ENCODE measurements around the gene FTCD. TPM values are rescaled to one million over a fixed set of nuclear protein-coding genes. Genes with fewer than 3 reads are reported as not detected.
A peak's percentile ranks its signal among the peaks of the same experiment; 100 is the strongest.

FTCD gene
- polyA plus RNA-seq, 3 donors: not detected

- H3K79me2 ChIP-seq (ENCODE audit: insufficient read depth, low read length): no peaks in the 10 kb centered on the region
- peak within 1 kb of the TSS in 1 of 3 experiments; percentile 34 for H3K4me3 ChIP-seq (replicated peaks in 1 of 3; ENCODE audit: low read depth in 2 of 3, low read length in 3 of 3)
- intact Hi-C loops (cut with micrococcal nuclease): no loop called here
Measured at GRCh38 chr21:46097336-46098293, 57.8 kb downstream of the FTCD start, which contains the start of gene COL6A2. Gene COL6A2, plus strand, starts transcription at chr21:46098112.

More at GRCh38 chr21:46097336-46098293, 57.8 kb downstream of the FTCD start, which contains the start of gene COL6A2:
- no peaks in the 10 kb centered on the region for H3K36me3 Mint-ChIP-seq
- WGBS (ENCODE audit: insufficient coverage): 9% methylated on average over 68 of the region's 83 CpGs
- Histone ChIP-seq H3K9me3 (replicated peaks in 1 of 2; ENCODE audit: control insufficient read depth in 1 of 2, insufficient read depth in 1 of 2, low read length in 2 of 2) (peaks cover 0 to 8% of the 10 kb centered on the region in 2 donors), H3K27me3 (ENCODE audit: control insufficient read depth in 2 of 2, insufficient read depth in 2 of 2, low read length in 2 of 2) (peaks cover 11 to 45% of the 10 kb centered on the region in 2 donors), H3K4me1 (ENCODE audit: control insufficient read depth in 1 of 2, insufficient read depth in 2 of 2, low read length in 2 of 2) (no peaks in the 10 kb centered on the region), H2AFZ (ENCODE audit: insufficient read depth, low read depth, low read length, poor library complexity, severe bottlenecking) (peak within 1 kb of the TSS; percentile 13), H3K36me3 (replicated peaks in 1 of 2; ENCODE audit: control insufficient read depth in 1 of 2, insufficient read depth in 2 of 2, low read length in 2 of 2) (no peaks in the 10 kb centered on the region), H4K20me1 (ENCODE audit: insufficient read depth, low read length) (no peaks in the 10 kb centered on the region), H3K4me2 (replicated peaks; ENCODE audit: extremely low read depth, low read length, poor library complexity, severe bottlenecking) (peak within 1 kb of the TSS; percentile 42), H3K27ac (ENCODE audit: low read depth in 1 of 2, low read length in 2 of 2) (no peak within 1 kb of the TSS), H3K9ac (ENCODE audit: insufficient read depth, low read length, poor library complexity, severe bottlenecking) (no peak within 1 kb of the TSS)
- DNase-seq: peak in 1 of 3 donors; percentile 1
- H3K4me1 Mint-ChIP-seq: no peaks in the 10 kb centered on the region
- TF ChIP-seq CTCF (IDR thresholded peaks at IDR 0.05): no peak
- peaks cover 3 to 23% (median 15%) of the 10 kb centered on the region in 7 donors for H3K9me3 Mint-ChIP-seq
- peak within 1 kb of the TSS in 1 of 2 donors; percentile 70 for H3K4me3 Mint-ChIP-seq
- peaks cover 40 to 56% (median 49%) of the 10 kb centered on the region in 3 donors for H3K27me3 Mint-ChIP-seq (ENCODE audit: low read depth in 3 of 3)
- no peak within 1 kb of the TSS for H3K27ac Mint-ChIP-seq

All from CD14-positive monocyte (primary cell).